GM10266 (cell line): ENCODE data around the gene PLPP2.

Experiments used
- DNase-seq: peaks from one replicate; pipeline ENCODE4 v3.0.0; 2012; ENCODE audit errors: extremely low spot score
- CTCF ChIP-seq: IDR thresholded peaks from 2 replicates; pipeline ENCODE4 v1.5.1; 2012; ENCODE audit warnings: mild to moderate bottlenecking, low read depth; ENCODE audit not compliant: control insufficient read depth, insufficient read depth; ENCODE audit errors: missing control alignments

Gene PLPP2

DNA sequence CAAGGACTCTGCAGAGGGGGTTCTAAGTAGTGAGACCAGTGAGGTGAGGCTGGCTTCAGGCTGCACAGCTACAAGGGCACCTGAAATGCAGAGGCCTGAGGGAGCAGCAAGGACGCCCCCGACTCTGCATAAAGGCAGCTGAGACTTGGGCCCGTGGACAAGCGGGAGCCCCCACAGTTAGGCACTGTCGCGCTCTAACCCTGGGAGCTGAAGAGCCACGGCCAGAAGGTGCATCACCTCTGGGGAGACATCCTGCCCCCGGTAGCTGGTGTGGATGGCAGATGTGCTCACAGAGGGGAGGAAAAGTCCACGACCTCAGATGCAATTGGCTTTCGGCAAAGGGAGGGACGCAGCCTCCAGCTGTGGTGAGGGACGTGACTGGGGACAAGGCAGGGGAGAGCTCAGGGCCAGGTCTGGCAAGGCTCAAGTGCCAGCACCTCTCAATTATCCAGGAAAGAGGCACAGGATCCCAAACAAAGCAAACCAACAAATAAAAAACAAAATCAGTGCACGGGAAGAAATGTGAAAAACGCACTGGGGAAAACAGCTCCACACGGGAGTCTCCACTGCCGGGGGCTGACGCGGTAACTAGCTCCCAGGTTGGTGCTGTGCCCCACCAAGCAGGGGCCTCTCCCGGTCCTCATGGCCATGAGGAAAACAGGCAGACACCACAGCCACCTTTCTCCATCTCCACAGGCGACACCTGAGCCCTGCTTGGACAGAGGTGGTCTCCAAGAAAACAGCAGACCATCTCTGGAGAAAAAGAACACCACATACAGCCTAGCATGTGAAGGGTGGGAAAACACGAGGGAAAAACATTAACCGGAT is 23.0 kb upstream of the PLPP2 start:
- DNase-seq, result no peak
- no peak for TF ChIP-seq CTCF

GRCh38 chr19:313169-313987 is 22.2 kb upstream of the PLPP2 start:
- DNase-seq, result no peak
- TF ChIP-seq CTCF, result no peak

DNA sequence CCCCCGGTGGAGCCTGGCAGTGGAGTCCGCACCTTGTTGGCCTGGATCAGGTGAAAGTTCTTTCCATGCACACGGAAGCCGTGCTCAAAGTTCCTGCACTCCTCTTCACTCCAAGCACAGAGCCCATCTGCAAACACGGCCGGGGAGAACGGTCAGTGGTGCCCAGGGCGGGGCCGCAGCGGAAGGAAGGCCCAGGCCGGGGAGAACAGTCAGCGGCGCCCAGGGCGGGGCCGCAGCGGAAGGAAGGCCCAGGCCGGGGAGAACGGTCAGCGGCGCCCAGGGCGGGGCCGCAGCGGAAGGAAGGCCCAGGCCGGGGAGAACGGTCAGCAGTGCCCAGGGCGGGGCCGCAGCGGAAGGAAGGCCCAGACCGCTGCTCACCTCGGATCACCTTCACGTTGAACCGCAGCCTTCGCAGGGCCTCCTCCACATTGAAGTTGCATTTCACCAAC is 20.6 kb upstream of the PLPP2 start:
- no peak for DNase-seq
- no peak for TF ChIP-seq CTCF

GRCh38 chr19:310781-311496 is 19.7 kb upstream of the PLPP2 start:
- no peak for DNase-seq
- TF ChIP-seq CTCF, result no peak

DNA sequence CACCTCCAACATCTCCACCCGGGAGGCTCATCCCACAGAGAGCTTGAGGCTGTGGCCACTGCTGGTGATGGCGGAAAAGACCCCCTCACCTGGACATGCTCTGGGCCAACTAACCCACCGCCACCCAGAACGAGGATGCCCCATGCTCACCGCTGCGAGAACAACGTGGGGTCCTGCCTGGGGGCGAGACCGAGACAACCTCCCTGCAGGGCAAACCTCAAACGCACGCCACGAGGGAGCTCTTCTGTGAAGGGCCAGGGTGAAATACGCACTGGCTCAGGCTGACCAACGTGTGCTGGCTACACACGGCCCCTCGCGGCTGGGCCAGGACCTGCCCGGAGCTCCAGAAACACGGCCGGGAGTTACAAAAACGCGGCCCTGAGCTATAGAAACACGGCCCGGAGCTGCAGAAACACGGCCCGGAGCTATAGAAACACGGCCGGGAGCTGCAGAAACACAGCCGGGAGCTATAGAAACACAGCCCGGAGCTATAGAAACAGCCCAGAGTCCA is 19.0 kb upstream of the PLPP2 start:
- no peak for DNase-seq
- no peak for TF ChIP-seq CTCF

GRCh38 chr19:309206-309565 is 18.0 kb upstream of the PLPP2 start:
- no peak for TF ChIP-seq CTCF
- no peak for DNase-seq
